SU-DHL-6 (cell line): ENCODE results near the gene KIF11.
A peak's percentile ranks its signal among the peaks of the same experiment; 100 is the strongest.

ENCODE experiments used
- H2AFZ ChIP-seq: fragments of 200-600 bp; sonication (generic); 2 replicates; pipeline ENCODE4 v1.6.1; 2014; ENCODE audit warnings: low read depth, mild to moderate bottlenecking, moderate library complexity, mixed read lengths, antibody characterized with exemption, low read length; ENCODE audit not compliant: severe bottlenecking
- H3F3A ChIP-seq: fragments of 200-600 bp; shearing (Covaris generic); 2 replicates; pipeline ENCODE4 v1.6.0; 2016; ENCODE audit warnings: antibody characterized with exemption, mild to moderate bottlenecking; ENCODE audit not compliant: insufficient read depth
- H3K27ac ChIP-seq: fragments of 200-600 bp; sonication (generic); 2 replicates; pipeline ENCODE4 v1.5.1; 2016; ENCODE audit warnings: low read depth, mild to moderate bottlenecking, low read length, moderate library complexity, mixed read lengths
- H3K27me3 ChIP-seq: fragments of 200-600 bp; sonication (generic), shearing (Covaris generic); 2 replicates; pipeline ENCODE4 v1.6.0; 2014; ENCODE audit warnings: mild to moderate bottlenecking, low read length
- H3K36me3 ChIP-seq: fragments of 200-600 bp; sonication (generic); 2 replicates; pipeline ENCODE4 v1.6.1; 2014; ENCODE audit warnings: mild to moderate bottlenecking, low read length, mixed read lengths
- H3K4me2 ChIP-seq: fragments of 300-600, 200-600 bp; shearing (Covaris generic), sonication (generic); 2 replicates; pipeline ENCODE4 v1.6.0; 2014; ENCODE audit warnings: low read length, low read depth, mild to moderate bottlenecking; ENCODE audit not compliant: poor library complexity, severe bottlenecking
- H3K4me3 ChIP-seq: fragments of 200-600 bp; sonication (generic); 2 replicates; pipeline ENCODE4 v1.5.1; 2014; ENCODE audit warnings: antibody characterized with exemption, low read length, mild to moderate bottlenecking, mixed read lengths; ENCODE audit not compliant: insufficient read depth, poor library complexity, severe bottlenecking
- H3K79me2 ChIP-seq: fragments of 200-600 bp; sonication (generic); 2 replicates; pipeline ENCODE4 v1.6.1; 2014; ENCODE audit warnings: mild to moderate bottlenecking, low read length, moderate library complexity; ENCODE audit not compliant: insufficient read depth
- H3K9ac ChIP-seq: fragments of 200-600 bp; sonication (generic); 2 replicates; pipeline ENCODE4 v1.7.0; 2014; ENCODE audit warnings: mild to moderate bottlenecking, low read length
- H3K9me2 ChIP-seq: fragments of 200-600 bp; sonication (generic); replicated peaks from 2 replicates; pipeline ENCODE4 v1.6.1; 2014; ENCODE audit warnings: low read length; ENCODE audit not compliant: insufficient read depth
- H3K9me3 ChIP-seq: fragments of 200-600 bp; sonication (generic); 2 replicates; pipeline ENCODE4 v1.6.1; 2014; ENCODE audit warnings: low read length, mixed read lengths; ENCODE audit not compliant: insufficient read depth
- H4K20me1 ChIP-seq: fragments of 200-600 bp; sonication (generic); 2 replicates; pipeline ENCODE4 v1.6.1; 2014; ENCODE audit warnings: low read depth, mild to moderate bottlenecking, antibody characterized with exemption, low read length, moderate library complexity, mixed read lengths
- CTCF ChIP-seq: fragments of 200-600 bp; sonication (generic); IDR thresholded peaks from one replicate; pipeline ENCODE4 v1.5.1; 2017; ENCODE audit warnings: antibody characterized with exemption, mild to moderate bottlenecking, low read length, moderate library complexity; ENCODE audit not compliant: insufficient read depth, poor library complexity, severe bottlenecking
- EZH2phosphoT487 ChIP-seq: fragments of 200-600 bp; sonication (generic), shearing (Covaris generic); conservative IDR thresholded peaks from 2 replicates; pipeline ENCODE4 v1.6.1; 2018; ENCODE audit warnings: mild to moderate bottlenecking, antibody characterized with exemption, low read length, moderate library complexity, mixed read lengths

KIF11 gene

DNA sequence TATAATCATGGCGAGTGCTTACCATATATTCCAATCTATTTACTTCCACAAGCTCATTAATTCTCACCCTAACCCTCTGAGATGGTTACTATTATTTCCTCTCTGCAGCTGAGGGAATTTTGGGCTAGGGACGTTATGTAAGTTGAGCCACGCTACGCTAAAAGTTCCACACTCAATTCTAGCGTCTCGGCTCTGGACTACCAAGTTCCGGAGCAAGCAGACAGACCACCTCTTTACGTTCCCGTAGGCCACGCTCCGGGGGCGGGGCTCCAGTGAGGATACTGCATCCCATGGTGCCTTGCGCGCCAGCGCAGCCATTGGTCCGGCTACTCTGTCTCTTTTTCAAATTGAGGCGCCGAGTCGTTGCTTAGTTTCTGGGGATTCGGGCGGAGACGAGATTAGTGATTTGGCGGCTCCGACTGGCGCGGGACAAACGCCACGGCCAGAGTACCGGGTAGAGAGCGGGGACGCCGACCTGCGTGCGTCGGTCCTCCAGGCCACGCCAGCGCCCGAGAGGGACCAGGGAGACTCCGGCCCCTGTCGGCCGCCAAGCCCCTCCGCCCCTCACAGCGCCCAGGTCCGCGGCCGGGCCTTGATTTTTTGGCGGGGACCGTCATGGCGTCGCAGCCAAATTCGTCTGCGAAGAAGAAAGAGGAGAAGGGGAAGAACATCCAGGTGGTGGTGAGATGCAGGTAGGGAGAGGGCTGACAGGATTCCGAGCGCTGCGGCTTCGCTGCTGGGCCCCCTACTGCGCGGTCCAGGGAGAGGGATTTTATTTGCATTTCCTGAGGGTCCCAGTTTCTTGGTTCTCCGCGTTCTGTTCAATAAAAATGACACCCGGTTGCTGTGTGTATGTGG lies at the start of gene KIF11:
TSS of gene KIF11 (plus strand) at position 370 of the 858 bp plus-strand sequence. CDS start at position 616, 246 bp downstream.
- H3K9me2 ChIP-seq: no peaks in the 10 kb centered on the region
- H3K27me3 ChIP-seq: no peaks in the 10 kb centered on the region
- no peaks in the 10 kb centered on the region for H3K9me3 ChIP-seq
- peak within 1 kb of the TSS; percentile 99 for H3K4me2 ChIP-seq
- peaks cover 41% of the 10 kb centered on the region for H3F3A ChIP-seq
- TF ChIP-seq EZH2phosphoT487 (no peak), CTCF (no peak)
- H3K79me2 ChIP-seq: peaks cover 50% of the 10 kb centered on the region
- H4K20me1 ChIP-seq: peaks cover 24% of the 10 kb centered on the region
- peak within 1 kb of the TSS; percentile 77 for H2AFZ ChIP-seq
- H3K4me3 ChIP-seq: peak within 1 kb of the TSS; percentile 99
- peak within 1 kb of the TSS; percentile 93 for H3K27ac ChIP-seq
- peaks cover 8% of the 10 kb centered on the region for H3K36me3 ChIP-seq
- peak within 1 kb of the TSS; percentile 92 for H3K9ac ChIP-seq

- peaks cover 4% of the 10 kb centered on the region; the same call in 1 of the 2 replicates for H4K20me1 ChIP-seq
- TF ChIP-seq CTCF (no peak), EZH2phosphoT487 (no peak)
- H3K9ac ChIP-seq: no peak overlapping the region
- no peak overlapping the region for H3K4me2 ChIP-seq
- peaks cover 96% of the 10 kb centered on the region for H3K79me2 ChIP-seq
- no peak overlapping the region for H3K4me3 ChIP-seq
- H3K9me2 ChIP-seq: no peaks in the 10 kb centered on the region
- no peaks in the 10 kb centered on the region for H3F3A ChIP-seq
- no peaks in the 10 kb centered on the region for H3K27me3 ChIP-seq
- H3K27ac ChIP-seq: no peak overlapping the region
- no peaks in the 10 kb centered on the region; the same call in 1 of the 2 replicates for H3K36me3 ChIP-seq
- H3K9me3 ChIP-seq: no peaks in the 10 kb centered on the region
- H2AFZ ChIP-seq: no peak overlapping the region
Measured at GRCh38 chr10:92544296-92544695, 48.6 kb upstream of the KIF11 start.

GRCh38 chr10:92545556-92545955 lies 47.4 kb upstream of the KIF11 start:
- no peaks in the 10 kb centered on the region for H3K9me2 ChIP-seq
- no peaks in the 10 kb centered on the region for H3F3A ChIP-seq
- no peak overlapping the region for H3K4me2 ChIP-seq
- H3K4me3 ChIP-seq: no peak overlapping the region
- H3K27me3 ChIP-seq: no peaks in the 10 kb centered on the region
- peaks cover 89% of the 10 kb centered on the region for H3K79me2 ChIP-seq
- no peak overlapping the region for H2AFZ ChIP-seq
- no peaks in the 10 kb centered on the region for H3K9me3 ChIP-seq
- no peaks in the 10 kb centered on the region; the same call in 1 of the 2 replicates for H3K36me3 ChIP-seq
- TF ChIP-seq CTCF: no peak
- no peak for TF ChIP-seq EZH2phosphoT487
- H3K27ac ChIP-seq: no peak overlapping the region
- H3K9ac ChIP-seq: no peak overlapping the region
- peaks cover 2% of the 10 kb centered on the region; the same call in 1 of the 2 replicates for H4K20me1 ChIP-seq
